VCaP (cell line): ENCODE measurements around the gene PTPRA.

Experiments
- H3K27ac ChIP-seq: fragments of 450-650 bp; 2 replicates; pipeline ENCODE4 v1.5.1; 2017
- TF ChIP-seq, protein P1 (sequence below): fragments of 450-650 bp; conservative IDR thresholded peaks from 2 replicates; pipeline ENCODE4 v1.5.1; 2017; ENCODE audit warnings: mild to moderate bottlenecking, moderate library complexity

PTPRA gene

DNA sequence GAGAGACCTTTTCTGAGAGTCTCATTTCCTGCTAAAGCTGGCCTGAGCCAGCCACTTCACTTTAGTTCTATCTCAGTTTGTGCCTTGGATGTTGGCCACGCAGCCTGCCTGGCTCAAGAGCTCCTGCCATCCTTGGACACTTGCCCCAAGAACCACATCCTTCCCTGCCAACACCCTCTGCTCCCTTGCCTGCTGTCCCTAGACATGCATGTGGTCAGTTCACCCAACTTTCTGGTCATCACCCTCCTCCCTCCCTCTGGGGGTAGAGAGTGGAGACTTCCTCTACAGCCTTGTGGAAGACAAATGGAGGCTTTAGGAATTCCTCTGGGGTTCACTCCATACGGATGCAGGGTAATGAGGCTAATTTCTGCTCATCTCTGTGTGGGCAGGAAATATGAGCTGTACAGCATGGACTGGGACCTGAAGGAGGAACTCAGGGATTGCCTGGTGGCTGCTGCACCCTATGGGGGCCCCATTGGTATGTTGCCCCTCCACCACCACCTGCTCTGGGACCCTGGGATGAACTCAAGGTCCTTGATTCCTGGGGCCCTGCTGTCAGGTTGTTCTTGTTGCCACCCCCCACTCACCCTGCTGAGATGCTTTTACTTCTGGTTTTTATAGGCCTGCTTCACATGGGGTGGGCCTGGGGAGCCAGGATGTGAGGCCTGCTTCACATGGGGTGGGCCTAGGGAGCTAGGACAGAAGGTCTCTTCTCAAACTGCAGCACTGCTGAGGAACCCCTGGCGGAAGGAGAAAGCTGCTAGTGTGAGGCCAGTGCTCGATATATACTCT is 13.8 kb upstream of the PTPRA start:
- TF ChIP-seq, protein P1, sequence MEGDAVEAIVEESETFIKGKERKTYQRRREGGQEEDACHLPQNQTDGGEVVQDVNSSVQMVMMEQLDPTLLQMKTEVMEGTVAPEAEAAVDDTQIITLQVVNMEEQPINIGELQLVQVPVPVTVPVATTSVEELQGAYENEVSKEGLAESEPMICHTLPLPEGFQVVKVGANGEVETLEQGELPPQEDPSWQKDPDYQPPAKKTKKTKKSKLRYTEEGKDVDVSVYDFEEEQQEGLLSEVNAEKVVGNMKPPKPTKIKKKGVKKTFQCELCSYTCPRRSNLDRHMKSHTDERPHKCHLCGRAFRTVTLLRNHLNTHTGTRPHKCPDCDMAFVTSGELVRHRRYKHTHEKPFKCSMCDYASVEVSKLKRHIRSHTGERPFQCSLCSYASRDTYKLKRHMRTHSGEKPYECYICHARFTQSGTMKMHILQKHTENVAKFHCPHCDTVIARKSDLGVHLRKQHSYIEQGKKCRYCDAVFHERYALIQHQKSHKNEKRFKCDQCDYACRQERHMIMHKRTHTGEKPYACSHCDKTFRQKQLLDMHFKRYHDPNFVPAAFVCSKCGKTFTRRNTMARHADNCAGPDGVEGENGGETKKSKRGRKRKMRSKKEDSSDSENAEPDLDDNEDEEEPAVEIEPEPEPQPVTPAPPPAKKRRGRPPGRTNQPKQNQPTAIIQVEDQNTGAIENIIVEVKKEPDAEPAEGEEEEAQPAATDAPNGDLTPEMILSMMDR = no peak
- H3K27ac ChIP-seq = no peak overlapping the region

DNA sequence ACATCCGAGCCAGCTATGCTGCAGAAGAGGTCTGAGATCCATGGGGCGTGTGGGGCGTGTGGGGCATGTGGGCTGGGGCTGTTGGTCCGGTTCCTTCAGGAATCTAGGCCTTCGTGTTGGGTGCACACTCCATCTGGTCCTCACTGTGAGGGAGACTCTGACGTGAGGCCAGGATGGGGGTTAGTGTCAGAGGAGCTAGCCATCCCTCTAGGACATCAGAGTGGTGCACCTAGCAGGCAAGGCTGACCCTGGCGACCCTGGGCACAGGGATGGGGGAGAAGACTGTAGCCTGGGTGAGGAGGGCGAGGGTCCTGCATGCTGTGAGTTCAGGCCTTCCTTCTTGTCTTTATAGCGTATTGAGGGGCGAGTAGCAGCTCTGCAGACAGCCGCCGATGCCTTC is 8.7 kb upstream of the PTPRA start:
- TF ChIP-seq, protein P1 = no peak
- no peak overlapping the region for H3K27ac ChIP-seq

DNA sequence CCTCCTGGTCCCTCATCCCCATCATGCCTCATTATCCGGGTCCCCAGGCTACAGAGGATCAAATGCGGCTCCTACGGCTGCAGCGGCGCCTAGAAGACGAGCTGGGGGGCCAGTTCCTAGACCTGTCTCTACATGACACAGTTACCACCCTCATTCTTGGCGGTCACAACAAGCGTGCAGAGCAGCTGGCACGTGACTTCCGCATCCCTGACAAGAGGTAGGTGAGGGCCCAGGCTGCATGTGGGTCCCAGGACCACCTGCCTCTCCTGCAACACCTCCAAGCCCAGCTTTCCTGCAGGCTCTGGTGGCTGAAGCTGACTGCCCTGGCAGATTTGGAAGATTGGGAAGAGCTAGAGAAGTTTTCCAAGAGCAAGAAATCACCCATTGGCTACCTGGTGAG is 8.2 kb upstream of the PTPRA start:
- no peak overlapping the region for H3K27ac ChIP-seq
- TF ChIP-seq, protein P1 = no peak

DNA sequence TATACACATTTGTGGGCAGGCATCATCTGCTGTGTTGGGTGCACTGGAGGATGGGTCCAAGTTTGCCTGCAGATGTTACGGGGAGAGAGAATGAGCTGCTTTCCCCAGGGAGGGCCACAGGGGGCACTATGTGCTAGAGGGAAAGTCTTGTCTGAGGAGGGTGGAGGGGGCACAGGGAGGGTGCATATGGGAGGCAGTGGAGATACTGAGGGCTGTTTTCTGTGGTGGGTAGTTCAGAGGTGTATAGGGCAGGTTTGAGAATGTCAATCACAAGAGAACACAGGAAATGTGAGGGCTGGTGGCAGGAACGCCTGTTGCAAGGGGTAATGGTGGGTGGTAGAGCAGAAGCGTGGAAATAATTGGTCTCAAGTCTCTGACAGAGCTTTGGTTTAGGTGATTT is 7.7 kb upstream of the PTPRA start:
- H3K27ac ChIP-seq = no peak overlapping the region
- TF ChIP-seq, protein P1 = no peak

DNA sequence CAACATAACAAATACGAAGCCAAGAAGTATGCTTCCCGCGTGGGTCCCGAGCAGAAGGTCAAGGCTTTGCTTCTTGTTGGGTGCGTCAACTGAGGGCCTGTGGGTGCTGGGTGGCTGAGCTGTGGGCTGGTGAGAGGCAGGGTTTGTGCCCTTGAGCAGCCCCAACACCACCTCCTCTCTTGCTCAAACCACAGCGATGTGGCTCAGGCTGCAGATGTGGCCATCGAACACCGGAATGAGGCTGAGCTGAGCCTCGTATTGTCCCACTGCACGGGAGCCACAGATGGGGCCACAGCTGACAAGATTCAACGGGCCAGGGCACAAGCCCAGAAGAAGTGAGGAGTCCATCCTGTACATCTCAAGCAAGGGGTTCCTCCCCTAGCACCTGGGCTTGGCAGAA is 7.0 kb upstream of the PTPRA start:
- TF ChIP-seq, protein P1 = no peak
- H3K27ac ChIP-seq = no peak overlapping the region

DNA sequence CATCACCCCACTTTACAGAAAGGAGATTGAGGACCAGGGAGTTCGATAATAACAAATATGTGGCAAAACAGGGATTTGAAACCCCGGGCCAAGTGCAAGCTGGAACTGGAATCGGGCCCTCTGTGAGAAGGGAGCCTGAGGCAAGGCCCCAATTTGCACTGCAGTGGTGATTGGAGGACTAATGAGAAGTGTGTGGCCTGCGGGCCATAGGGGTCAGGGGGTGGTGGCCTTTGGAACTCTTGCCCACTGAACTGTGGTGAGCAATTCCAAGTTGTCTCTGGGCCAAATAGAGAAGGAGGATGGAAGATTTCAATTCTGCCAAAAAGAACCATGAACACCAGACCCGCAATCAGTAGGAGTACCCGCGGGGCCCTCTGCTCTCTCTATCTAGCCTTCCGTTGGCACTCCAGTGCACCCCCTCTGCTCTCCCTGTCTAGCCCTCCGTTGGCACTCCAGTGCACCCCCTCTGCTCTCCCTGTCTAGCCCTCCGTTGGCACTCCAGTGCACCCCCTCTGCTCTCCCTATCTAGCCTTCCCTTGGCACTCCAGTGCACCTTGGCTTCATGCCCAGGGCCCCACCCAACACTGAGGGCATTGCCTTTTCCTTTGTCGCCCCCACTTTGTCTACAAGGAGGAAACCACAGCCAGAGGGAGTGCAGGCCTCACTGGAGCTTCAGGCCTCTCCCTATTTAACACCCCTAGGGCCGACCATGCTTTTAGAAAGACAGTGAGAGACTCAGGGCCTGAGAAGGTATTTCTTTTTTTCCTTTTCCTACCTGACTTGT is 6.0 kb upstream of the PTPRA start:
- H3K27ac ChIP-seq = no peak overlapping the region
- TF ChIP-seq, protein P1 = no peak

DNA sequence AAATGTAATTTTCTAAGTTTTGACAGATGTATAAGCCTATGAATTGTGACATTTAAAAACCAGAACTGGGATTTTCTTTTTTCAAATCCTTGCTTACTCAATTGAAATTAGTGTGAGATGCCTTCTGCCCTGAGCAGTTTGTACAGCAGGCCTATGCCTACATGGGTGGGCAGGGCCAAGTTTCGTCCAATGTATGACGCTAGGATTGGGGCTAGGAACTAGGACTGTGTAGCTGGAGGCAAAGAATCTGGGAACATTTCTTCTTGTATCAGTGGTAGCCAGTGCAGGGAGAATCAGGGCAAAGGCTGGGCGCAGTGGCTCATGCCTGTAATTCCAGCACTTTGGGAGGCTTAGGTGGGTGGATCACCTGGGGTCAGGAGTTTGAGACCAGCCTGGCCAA is 3.9 kb upstream of the PTPRA start:
- H3K27ac ChIP-seq = no peak overlapping the region
- TF ChIP-seq, protein P1 = no peak
